ENCODE data around the gene PTPN3. TPM values are rescaled to one million over a fixed set of nuclear protein-coding genes. Genes with fewer than 3 reads are reported as not detected.

The PTPN3 gene
- total RNA-seq, 1 experiment from 2014 or later, result 0.20 TPM

DNA sequence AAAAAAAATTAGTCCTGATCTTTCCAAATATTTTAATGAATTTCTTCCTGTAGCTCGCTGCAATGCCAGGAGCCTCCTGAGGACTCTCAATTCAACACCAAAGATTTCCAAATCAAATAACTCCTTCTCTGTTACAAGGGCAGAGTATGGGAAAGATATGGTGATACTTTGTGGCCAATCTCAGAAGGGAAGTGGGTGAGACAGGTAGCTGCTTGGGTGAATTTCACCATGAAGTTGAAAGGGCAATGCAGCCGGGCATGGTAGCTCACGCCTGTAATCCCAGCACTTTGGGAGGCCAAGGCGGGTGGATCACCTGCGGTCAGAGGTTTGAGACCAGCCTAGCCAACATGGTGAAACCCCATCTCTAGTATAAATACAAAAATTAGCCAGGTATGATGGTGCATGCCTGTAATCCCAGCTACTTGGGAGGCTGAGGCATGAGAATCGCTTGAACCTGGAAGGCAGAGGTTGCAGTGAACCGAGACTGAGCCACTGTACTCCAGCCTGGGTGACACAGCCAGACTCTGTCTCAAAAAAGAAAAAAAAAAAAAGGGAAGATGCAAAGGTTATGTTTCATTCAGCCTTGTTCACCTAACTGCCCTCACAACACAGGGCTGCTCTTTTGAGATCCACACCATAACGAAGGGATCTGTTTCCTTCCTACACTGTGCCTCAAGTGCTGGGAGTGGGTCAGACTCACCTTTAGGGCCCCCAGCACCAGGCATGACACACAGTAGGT lies 58.6 kb downstream of the PTPN3 start:
- in situ Hi-C loops (cut with HindIII; ENCODE audit: low sequenced_read_pairs), result no loop called here
- no peak for DNase-seq (ENCODE audit: low spot score)

- no peak for DNase-seq (ENCODE audit: low spot score)
- in situ Hi-C loops (cut with HindIII; ENCODE audit: low sequenced_read_pairs), result no loop called here
Measured at GRCh38 chr9:109437286-109437685, 60.8 kb downstream of the PTPN3 start.

DNA sequence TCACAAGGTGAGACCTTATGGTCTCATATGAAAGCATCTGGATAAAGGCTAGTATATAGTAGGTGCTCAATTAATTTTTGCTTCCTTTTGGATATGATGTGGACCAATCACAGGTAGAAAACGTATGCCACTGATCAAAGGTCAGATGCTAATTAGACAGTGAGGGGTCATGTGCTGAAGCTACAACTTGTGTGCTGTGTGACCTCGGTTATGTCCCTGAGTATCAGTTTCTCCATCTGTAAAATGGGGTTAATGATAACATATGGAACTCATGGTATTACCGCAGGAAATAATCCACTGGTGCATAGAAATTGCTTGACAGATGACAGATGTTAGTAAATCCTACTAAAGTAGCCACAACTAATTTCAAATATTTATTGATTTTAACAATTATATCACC lies 62.0 kb downstream of the PTPN3 start:
- in situ Hi-C loops (cut with HindIII; ENCODE audit: low sequenced_read_pairs), result no loop called here

DNA sequence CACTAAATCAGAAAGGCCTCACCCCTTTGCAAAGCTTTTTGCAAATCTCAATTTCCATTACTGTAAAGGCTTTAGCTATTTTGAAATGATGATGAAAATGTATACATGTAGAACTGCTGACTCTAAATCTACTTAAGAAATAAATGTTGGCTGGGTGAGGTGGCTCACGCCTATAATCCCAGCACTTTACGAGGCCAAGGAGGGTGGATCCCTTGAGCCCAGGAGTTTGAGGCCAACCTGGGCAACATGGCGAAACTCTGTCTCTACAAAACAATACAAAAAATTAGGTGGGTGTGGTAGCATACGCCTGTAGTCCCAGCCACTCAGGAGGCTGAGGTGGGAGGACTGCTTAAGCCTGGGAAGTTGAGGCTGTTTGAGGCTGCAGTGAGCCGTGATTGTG lies 64.6 kb downstream of the PTPN3 start:
- in situ Hi-C loops (cut with HindIII; ENCODE audit: low sequenced_read_pairs), result no loop called here
- no peak for DNase-seq (ENCODE audit: low spot score)

More for the DNA sequence above, 62.0 kb downstream of the PTPN3 start:
- DNase-seq (ENCODE audit: low spot score), result no peak

DNA sequence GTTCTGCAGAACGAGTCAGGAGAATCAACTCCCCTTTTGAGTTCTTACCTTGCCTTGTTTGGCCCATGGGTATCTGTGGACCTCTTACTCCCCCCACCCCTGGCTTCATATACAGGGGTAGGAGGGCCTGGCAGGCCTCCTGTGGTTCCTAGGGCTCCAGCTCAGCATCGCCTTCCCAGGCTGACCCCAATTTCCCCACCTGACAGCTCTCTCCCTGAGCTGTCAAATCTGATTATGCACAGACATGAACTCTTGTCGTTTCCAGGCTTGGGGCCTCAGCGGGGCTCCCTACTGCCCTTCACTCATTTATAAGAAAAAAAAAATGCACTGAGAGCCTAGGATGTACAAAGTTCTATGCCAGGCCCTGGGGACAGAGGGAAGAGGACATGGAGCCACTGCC lies 67.9 kb downstream of the PTPN3 start:
- in situ Hi-C loops (cut with HindIII; ENCODE audit: low sequenced_read_pairs), result no loop called here

GRCh38 chr9:109428854-109429253 lies 69.3 kb downstream of the PTPN3 start:
- in situ Hi-C loops (cut with HindIII; ENCODE audit: low sequenced_read_pairs), result no loop called here
- DNase-seq (ENCODE audit: low spot score), result no peak

More for the DNA sequence above, 67.9 kb downstream of the PTPN3 start:
- no peak for DNase-seq (ENCODE audit: low spot score)

- in situ Hi-C loops (cut with HindIII; ENCODE audit: low sequenced_read_pairs), result no loop called here
- no peak for DNase-seq (ENCODE audit: low spot score)
Measured at GRCh38 chr9:109427886-109428285, 70.2 kb downstream of the PTPN3 start.

DNA sequence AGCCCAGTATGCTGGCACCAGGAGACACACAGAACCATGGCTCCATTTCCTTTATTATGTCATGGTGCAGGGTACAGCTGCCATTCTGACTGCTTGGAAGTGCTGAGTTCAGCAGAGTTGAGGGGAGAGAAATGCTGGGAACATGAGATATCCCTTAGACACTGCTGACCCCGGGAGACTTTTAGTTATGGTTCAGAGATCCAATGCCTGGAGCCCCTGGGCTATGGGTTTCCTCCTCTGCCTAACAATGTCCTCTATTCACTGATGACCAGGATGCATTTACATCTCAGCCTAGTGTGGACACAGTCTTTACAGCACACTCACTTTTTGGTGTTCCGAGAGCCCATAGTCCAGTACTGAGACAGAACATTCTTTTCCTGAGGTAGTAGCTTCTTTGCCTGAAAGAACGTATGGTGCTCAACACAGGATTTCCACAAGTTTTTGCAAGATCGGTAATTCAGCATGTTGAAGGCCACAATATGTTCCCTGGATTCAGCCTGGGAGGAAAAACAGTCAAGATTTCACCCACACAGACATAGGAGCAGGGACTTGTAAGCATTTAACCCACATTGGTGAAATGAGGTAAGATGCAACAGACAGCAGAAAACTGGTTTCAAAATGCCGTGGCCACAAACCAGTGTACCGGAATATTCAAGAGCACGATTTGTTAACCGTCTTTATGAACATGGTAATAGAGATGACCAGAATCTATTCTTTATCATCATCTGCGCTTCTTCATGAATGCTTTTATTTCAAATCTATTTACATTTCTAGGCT lies 71.3 kb downstream of the PTPN3 start:
- DNase-seq (ENCODE audit: low spot score), result no peak
- in situ Hi-C loops (cut with HindIII; ENCODE audit: low sequenced_read_pairs), result no loop called here

GRCh38 chr9:109424618-109425017 lies 73.5 kb downstream of the PTPN3 start:
- DNase-seq (ENCODE audit: low spot score), result no peak
- in situ Hi-C loops (cut with HindIII; ENCODE audit: low sequenced_read_pairs), result no loop called here

DNA sequence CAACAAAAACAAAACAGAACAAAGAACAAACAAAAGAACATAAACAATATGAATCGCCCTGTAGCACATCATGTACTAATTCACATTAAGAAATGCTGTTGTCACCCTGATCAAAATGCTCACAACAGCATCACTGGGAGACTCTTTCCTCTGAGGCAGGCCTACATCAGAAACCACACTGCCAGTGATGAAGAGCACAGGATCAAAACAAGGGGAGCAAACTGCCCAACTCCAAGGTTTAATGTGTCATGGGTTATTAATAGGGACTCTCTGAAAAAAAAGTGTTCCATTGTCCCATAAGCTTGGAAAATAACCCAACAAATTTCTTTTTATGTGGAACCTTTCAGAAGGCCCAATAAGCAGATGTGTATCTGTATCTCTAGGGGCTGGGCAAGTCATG lies 74.2 kb downstream of the PTPN3 start:
- DNase-seq (ENCODE audit: low spot score), result no peak
- in situ Hi-C loops (cut with HindIII; ENCODE audit: low sequenced_read_pairs), result no loop called here

GRCh38 chr9:109422641-109423040 lies 75.5 kb downstream of the PTPN3 start:
- in situ Hi-C loops (cut with HindIII; ENCODE audit: low sequenced_read_pairs), result no loop called here
- no peak for DNase-seq (ENCODE audit: low spot score)

DNA sequence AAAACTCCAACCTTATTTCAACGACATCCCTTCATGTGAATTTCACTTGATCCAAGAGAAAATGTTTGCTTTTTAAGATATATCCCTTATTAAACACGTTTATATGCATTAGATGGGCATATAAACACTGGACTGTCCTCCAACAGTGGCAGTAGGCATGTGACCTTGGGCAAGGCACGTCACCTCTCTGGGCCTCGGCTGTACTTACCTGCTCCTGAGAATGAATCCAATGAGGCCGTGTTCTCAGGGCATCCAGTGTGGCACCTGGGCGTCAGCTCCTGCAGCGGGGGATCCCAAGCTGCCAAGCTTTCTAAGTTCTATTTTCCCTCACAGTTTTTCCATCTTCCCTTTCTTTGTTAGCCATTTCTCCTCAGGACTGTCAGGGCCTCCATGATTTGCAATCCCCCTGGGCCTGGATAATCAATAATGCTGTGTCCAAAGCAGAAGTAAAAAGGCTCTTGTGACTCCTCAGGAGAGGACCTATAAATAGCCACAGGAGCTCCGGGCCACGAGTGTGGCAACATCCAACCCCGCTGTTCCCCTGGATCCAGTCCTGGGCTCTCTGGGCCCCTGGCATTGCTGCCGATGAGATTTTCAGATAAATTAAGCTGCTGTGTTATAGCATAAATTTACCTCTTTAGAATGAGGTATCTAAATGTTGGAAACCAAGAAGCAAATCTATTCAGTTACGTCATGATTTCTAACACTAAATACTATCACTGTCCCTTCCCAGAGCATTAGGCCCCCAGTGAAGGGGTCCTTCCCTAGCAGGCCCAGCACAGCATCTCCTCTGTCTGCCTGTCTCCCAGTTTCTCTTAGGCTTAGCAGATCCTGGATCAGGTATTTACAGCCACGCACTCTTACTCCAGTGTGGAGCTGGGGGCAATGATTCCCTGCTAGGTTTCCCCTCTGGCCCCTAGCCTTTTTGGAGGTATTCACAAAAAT lies 76.8 kb downstream of the PTPN3 start:
- peak; percentile 72 for DNase-seq (ENCODE audit: low spot score)
- in situ Hi-C loops (cut with HindIII; ENCODE audit: low sequenced_read_pairs), result no loop called here

- in situ Hi-C loops (cut with HindIII; ENCODE audit: low sequenced_read_pairs), result no loop called here
Measured at GRCh38 chr9:109419531-109419930, 78.6 kb downstream of the PTPN3 start.

DNA sequence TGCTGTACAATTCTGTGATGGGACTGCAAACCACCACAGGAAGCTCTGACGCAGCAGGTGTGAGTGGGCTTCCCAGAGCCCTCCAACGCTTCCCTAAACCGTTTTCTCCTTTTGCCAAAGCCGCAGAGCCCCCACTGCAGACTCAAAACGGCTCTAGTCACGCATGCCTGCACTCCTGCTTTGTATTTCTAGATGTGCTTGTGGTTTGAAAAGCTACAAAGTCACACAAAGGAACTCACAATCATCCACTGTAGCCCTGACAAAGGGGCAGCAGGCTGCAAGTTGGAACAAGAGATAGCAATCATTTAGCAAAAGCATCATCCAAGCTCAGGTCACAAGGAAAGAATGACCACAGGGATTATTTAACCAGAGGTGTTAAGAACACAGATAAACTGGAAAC lies 79.3 kb downstream of the PTPN3 start:
- no peak for DNase-seq (ENCODE audit: low spot score)
- in situ Hi-C loops (cut with HindIII; ENCODE audit: low sequenced_read_pairs), result no loop called here

More at GRCh38 chr9:109419531-109419930, 78.6 kb downstream of the PTPN3 start:
- no peak for DNase-seq (ENCODE audit: low spot score)

DNA sequence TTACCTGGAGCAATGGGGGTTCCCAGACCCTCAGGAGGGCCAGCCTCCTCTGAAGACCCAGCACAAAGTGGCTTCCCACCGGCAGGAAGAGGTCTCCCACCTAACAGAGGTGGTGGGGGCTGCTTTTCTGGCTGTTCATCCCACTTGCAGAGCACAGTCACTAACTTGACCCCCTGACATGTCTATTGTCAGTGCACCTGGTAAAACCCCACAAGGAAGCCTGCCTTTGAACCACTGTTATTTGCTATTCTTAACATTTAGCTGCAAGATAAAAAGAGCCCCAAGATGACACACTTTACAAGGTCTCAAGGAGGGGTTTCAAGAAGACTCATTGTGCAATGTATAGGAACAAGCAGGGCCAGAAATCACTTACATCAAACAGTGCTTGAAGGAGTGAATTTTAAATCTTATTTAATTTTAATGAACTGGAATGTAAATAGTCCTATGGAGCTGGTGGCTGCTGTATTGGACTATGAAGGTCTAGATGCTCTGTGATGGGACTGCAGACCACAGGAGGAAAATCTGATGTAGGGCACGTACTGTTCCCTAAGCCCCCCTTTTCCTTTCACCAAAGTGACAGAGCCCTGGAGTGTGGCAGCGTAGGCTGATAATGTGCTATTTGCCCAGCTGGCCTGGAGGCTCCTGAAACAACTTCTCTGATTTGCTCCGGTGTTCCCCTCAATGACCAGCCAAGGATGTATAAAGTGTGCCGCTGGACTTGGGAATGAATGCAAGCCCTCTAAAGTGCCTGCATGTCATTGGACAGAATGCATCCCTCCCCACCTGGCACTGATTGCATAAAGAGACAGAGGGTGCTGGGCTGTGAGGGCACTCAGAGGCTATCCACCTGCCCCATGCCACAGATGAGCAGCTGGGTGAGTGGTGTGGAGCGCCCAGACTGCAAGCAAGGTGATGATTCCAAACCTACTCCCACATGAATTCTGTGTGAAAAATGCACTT lies 80.2 kb downstream of the PTPN3 start:
- DNase-seq (ENCODE audit: low spot score), result no peak
- in situ Hi-C loops (cut with HindIII; ENCODE audit: low sequenced_read_pairs), result no loop called here

GRCh38 chr9:109417054-109417453 lies 81.1 kb downstream of the PTPN3 start:
- in situ Hi-C loops (cut with HindIII; ENCODE audit: low sequenced_read_pairs), result no loop called here
- DNase-seq (ENCODE audit: low spot score), result no peak

DNA sequence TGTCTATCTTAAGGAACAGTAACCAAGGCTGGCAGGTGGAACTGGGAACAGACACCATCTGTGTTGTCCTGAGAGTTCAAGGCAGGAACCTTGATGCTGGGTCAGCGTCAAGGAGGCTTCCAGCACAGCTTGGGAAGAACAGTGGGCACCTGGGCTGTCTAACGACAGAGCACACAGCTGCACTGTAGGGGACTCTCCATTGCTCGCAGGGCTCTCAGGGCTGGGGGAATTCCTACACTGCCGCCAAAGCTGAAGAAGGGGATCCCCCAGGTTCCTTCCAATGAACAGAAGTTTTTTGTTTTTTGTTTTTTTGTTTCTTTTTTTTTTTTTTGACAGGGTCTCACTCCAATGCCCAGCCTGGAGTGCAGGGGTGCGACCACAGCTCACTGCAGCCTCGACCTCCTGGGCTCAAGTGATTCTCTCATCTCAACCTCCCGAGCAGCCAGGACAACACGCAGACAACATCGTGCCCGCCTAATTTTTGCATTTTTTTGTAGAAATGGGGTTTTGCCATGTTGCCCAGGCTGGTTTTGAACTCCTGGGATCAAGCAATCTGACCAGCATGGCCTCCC lies 81.9 kb downstream of the PTPN3 start:
- in situ Hi-C loops (cut with HindIII; ENCODE audit: low sequenced_read_pairs), result no loop called here

DNA sequence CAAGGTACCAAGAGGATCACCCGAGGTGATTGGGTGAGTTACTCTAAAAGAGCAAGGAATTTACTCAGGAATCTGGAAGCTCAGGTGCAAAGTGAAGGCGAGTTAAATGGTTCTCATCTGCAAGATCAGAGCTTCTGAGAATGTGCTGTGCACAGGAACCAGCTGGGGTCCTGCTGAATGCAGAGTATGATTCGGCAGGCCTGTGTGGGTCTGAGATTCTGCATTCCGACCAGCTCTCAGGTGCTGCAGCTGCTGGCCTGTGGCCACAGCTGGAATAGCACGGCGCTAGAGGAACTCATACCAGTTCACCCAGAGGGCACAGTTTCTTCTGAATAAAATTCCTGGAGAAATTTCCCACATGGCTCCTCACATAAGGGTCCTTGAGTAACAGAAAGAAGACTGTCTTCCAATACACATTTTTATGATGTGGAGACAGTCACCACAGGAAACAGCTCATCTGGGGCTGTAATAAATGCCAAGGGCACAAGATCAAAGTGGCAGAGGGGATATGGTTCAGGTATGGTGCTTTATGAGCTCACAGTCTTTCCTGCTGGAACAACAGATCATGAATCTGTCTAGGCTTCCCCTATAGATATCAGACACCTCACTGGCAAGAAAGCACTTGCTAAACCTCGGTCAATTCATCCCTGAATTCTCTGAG lies 83.9 kb downstream of the PTPN3 start:
- DNase-seq (ENCODE audit: low spot score), result no peak
- in situ Hi-C loops (cut with HindIII; ENCODE audit: low sequenced_read_pairs), result no loop called here

More for the DNA sequence above, 81.9 kb downstream of the PTPN3 start:
- no peak for DNase-seq (ENCODE audit: low spot score)

Measured in G401 (cell line).